Measurements from ENCODE around the gene ESCO1. TPM values are rescaled to one million over a fixed set of nuclear protein-coding genes. Genes with fewer than 3 reads are reported as not detected.
"Not testable (repeated sequence)": the region's sequence is repeated elsewhere in the genome, so short reads cannot be mapped to it uniquely, and the experiment has no call there.

ESCO1 gene
- total RNA-seq, result 10 to 100 TPM; 18.9 to 35.0 (median 21.3) TPM
- 10 to 100 TPM; 13.5 to 15.2 (median 15.0) TPM for polyA plus RNA-seq
- long read RNA-seq, donor 1, full-length matches to known transcripts, result 1 of 16 reads
- long read RNA-seq, donor 1, partial matches to known transcripts, result 15 of 16 reads
- long read RNA-seq, donor 1, other reads (novel, unspliced or antisense), result 0 of 16 reads
- long read RNA-seq, donor 2, full-length matches to known transcripts, result 3 of 11 reads
- long read RNA-seq, donor 2, partial matches to known transcripts, result 8 of 11 reads
- long read RNA-seq, donor 2, other reads (novel, unspliced or antisense), result 0 of 11 reads

GRCh38 chr18:21600526-21601410 is at the start of gene ESCO1:
ESCO1 (minus strand) TSS chr18:21600704; CDS start chr18:21574843, 25,861 bp downstream.
- H3K36me3 ChIP-seq, result no peaks in the 10 kb centered on the region
- no peaks in the 10 kb centered on the region for H3K27me3 ChIP-seq (replicated peaks in 1 of 7)
- intact Hi-C loops (cut with DNase I; ENCODE audit: low total_unique reads), result no loop called here
- peaks cover 10 to 71% (median 51%) of the 10 kb centered on the region in 6 donors for H3K4me1 ChIP-seq
- WGBS, 5 donors, result 10 to 20% (median 11%) methylated on average over 34 to 74 of the region's 74 CpGs
- peak within 1 kb of the TSS; percentile 97 to 100 (median 99) for H3K27ac ChIP-seq
- H3K4me3 ChIP-seq, result peak within 1 kb of the TSS; percentile 64 to 93 (median 88)
- no peaks in the 10 kb centered on the region for H3K9me3 ChIP-seq
- DNase-seq, result peak; percentile 99
- peak in 2 of 3 donors; percentile 41 to 81 for TF ChIP-seq POLR2A (IDR thresholded peaks at IDR 0.05)
- TF ChIP-seq CTCF (IDR thresholded peaks at IDR 0.05 in 8 of 11, conservative IDR thresholded peaks at IDR 0.05 in 3 of 11), result peak; percentile 92 to 99 (median 96)
- peak; percentile 98 to 99 (median 99) for TF ChIP-seq POLR2AphosphoS5 (IDR thresholded peaks at IDR 0.05)

GRCh38 chr18:21640375-21640774 is 39.9 kb upstream of the ESCO1 start:
- intact Hi-C loops (cut with DNase I; ENCODE audit: low total_unique reads); H3K36me3 ChIP-seq: not testable (repeated sequence)
- WGBS, 5 donors, result 92 to 99% (median 97%) methylated on average over 5 of the region's 5 CpGs

GRCh38 chr18:21638822-21639221 is 38.3 kb upstream of the ESCO1 start:
- intact Hi-C loops (cut with DNase I; ENCODE audit: low total_unique reads), result no loop called here
- no peak for DNase-seq

More at GRCh38 chr18:21640375-21640774, 39.9 kb upstream of the ESCO1 start:
- not testable (repeated sequence) for H3K9me3 ChIP-seq; DNase-seq; H3K27me3 ChIP-seq (replicated peaks in 1 of 7); H3K4me1 ChIP-seq; H3K27ac ChIP-seq; H3K4me3 ChIP-seq

GRCh38 chr18:21636769-21637168 is 36.3 kb upstream of the ESCO1 start:
- Histone ChIP-seq H3K27ac (no peak overlapping the region), H3K36me3 (peaks cover 0 to 42% (median 3%) of the 10 kb centered on the region in 6 donors), H3K9me3 (no peaks in the 10 kb centered on the region), H3K4me1 (no peaks in the 10 kb centered on the region), H3K27me3 (replicated peaks in 1 of 7) (no peaks in the 10 kb centered on the region), H3K4me3 (no peak overlapping the region)
- TF ChIP-seq POLR2A (IDR thresholded peaks at IDR 0.05) (no peak), POLR2AphosphoS5 (IDR thresholded peaks at IDR 0.05) (no peak)
- 87 to 98% (median 91%) methylated on average over 13 of the region's 13 CpGs for WGBS, 5 donors
- no peak for DNase-seq
- intact Hi-C loops (cut with DNase I; ENCODE audit: low total_unique reads), result no loop called here

More at GRCh38 chr18:21638822-21639221, 38.3 kb upstream of the ESCO1 start:
- WGBS, 5 donors, result 89 to 98% (median 91%) methylated on average over 3 of the region's 3 CpGs
- Histone ChIP-seq H3K27me3 (replicated peaks in 1 of 7) (no peaks in the 10 kb centered on the region), H3K27ac (no peak overlapping the region), H3K36me3 (peaks cover 0 to 21% (median 0%) of the 10 kb centered on the region in 6 donors), H3K4me3 (no peak overlapping the region), H3K4me1 (no peaks in the 10 kb centered on the region), H3K9me3 (no peaks in the 10 kb centered on the region)
- TF ChIP-seq POLR2A (IDR thresholded peaks at IDR 0.05) (no peak), CTCF (IDR thresholded peaks at IDR 0.05 in 8 of 11, conservative IDR thresholded peaks at IDR 0.05 in 3 of 11) (no peak), POLR2AphosphoS5 (IDR thresholded peaks at IDR 0.05) (no peak)

Measured in spleen (tissue), 13 donors.